Activated T-helper 17 cell treated with anti-CD3 and anti-CD28 coated beads, Interleukin-2, amount 50 U/mL, for 72 hours (primary cell): ENCODE results near the gene TELO2. TPM values are rescaled to one million over a fixed set of nuclear protein-coding genes. Genes with fewer than 3 reads are reported as not detected.

Experiments used
- ATAC-seq: fragments of 150-1000 bp; cut with Tn5 transposase; replicated peaks from 2 replicates; pipeline ENCODE4 v1.10.0; 2021; ENCODE audit warnings: mild to moderate bottlenecking, moderate library complexity
- H3K27ac Mint-ChIP-seq: one replicate; pipeline ENCODE4 v1.8.0; 2022; ENCODE audit warnings: mixed read lengths
- H3K27me3 Mint-ChIP-seq: one replicate; pipeline ENCODE4 v1.8.0; 2022; ENCODE audit warnings: mixed read lengths
- H3K36me3 Mint-ChIP-seq: one replicate; pipeline ENCODE4 v1.8.0; 2022; ENCODE audit warnings: low read depth, mild to moderate bottlenecking, mixed read lengths
- H3K4me1 Mint-ChIP-seq: one replicate; pipeline ENCODE4 v1.8.0; 2022; ENCODE audit warnings: mixed read lengths
- H3K4me3 Mint-ChIP-seq: one replicate; pipeline ENCODE4 v1.8.0; 2022; ENCODE audit warnings: mild to moderate bottlenecking, mixed read lengths
- H3K9me3 Mint-ChIP-seq: one replicate; pipeline ENCODE4 v1.8.0; 2022; ENCODE audit warnings: mixed read lengths
- total RNA-seq, 2 donors: library from RNA; stranded (reverse); gene quantifications; one replicate each; pipeline ENCODE4 v1.2.3, GENCODE V29; 2022

TELO2 gene
- total RNA-seq, 2 donors from 2014 or later = 49.2 to 67.9 TPM

GRCh38 chr16:1508494-1509187, 15.5 kb downstream of the TELO2 start:
- Mint-ChIP-seq H3K4me3 (no peak overlapping the region), H3K27me3 (no peaks in the 10 kb centered on the region), H3K27ac (no peak overlapping the region), H3K4me1 (no peaks in the 10 kb centered on the region), H3K36me3 (peaks cover 27% of the 10 kb centered on the region), H3K9me3 (no peaks in the 10 kb centered on the region)
- no peak for ATAC-seq

GRCh38 chr16:1509307-1510221, 16.4 kb downstream of the TELO2 start:
- no peak for ATAC-seq
- Mint-ChIP-seq H3K4me3 (no peak overlapping the region), H3K27ac (no peak overlapping the region), H3K36me3 (peaks cover 24% of the 10 kb centered on the region), H3K27me3 (no peaks in the 10 kb centered on the region), H3K4me1 (no peaks in the 10 kb centered on the region), H3K9me3 (no peaks in the 10 kb centered on the region)

GRCh38 chr16:1510272-1510671, 17.1 kb downstream of the TELO2 start:
- ATAC-seq = no peak
- Mint-ChIP-seq H3K4me3 (no peak overlapping the region), H3K27ac (no peak overlapping the region), H3K36me3 (peaks cover 24% of the 10 kb centered on the region), H3K9me3 (no peaks in the 10 kb centered on the region), H3K4me1 (no peaks in the 10 kb centered on the region), H3K27me3 (no peaks in the 10 kb centered on the region)

GRCh38 chr16:1510941-1511351, 17.8 kb downstream of the TELO2 start:
- Mint-ChIP-seq H3K36me3 (peaks cover 24% of the 10 kb centered on the region), H3K27ac (no peak overlapping the region), H3K4me1 (no peaks in the 10 kb centered on the region), H3K27me3 (no peaks in the 10 kb centered on the region), H3K4me3 (no peak overlapping the region), H3K9me3 (no peaks in the 10 kb centered on the region)
- ATAC-seq = no peak

- H3K27ac Mint-ChIP-seq = no peak overlapping the region
- no peaks in the 10 kb centered on the region for H3K4me1 Mint-ChIP-seq
- ATAC-seq = no peak
- no peaks in the 10 kb centered on the region for H3K9me3 Mint-ChIP-seq
- no peaks in the 10 kb centered on the region for H3K27me3 Mint-ChIP-seq
- H3K4me3 Mint-ChIP-seq = no peak overlapping the region
- peaks cover 24% of the 10 kb centered on the region for H3K36me3 Mint-ChIP-seq
These were observed 18.8 kb downstream of the TELO2 start for GRCh38 chr16:1511662-1512569.

GRCh38 chr16:1512774-1513173, 19.6 kb downstream of the TELO2 start:
- Mint-ChIP-seq H3K4me1 (no peaks in the 10 kb centered on the region), H3K27me3 (no peaks in the 10 kb centered on the region), H3K4me3 (no peak overlapping the region), H3K9me3 (no peaks in the 10 kb centered on the region), H3K27ac (no peak overlapping the region), H3K36me3 (peaks cover 21% of the 10 kb centered on the region)
- no peak for ATAC-seq

GRCh38 chr16:1514507-1514906, 21.3 kb downstream of the TELO2 start:
- no peaks in the 10 kb centered on the region for H3K9me3 Mint-ChIP-seq
- H3K27me3 Mint-ChIP-seq = no peaks in the 10 kb centered on the region
- ATAC-seq = no peak
- H3K4me1 Mint-ChIP-seq = no peaks in the 10 kb centered on the region
- peak overlapping the region; percentile 72 for H3K27ac Mint-ChIP-seq
- H3K4me3 Mint-ChIP-seq = no peak overlapping the region
- peaks cover 21% of the 10 kb centered on the region for H3K36me3 Mint-ChIP-seq

GRCh38 chr16:1518626-1519135, 25.5 kb downstream of the TELO2 start:
- Mint-ChIP-seq H3K4me1 (no peaks in the 10 kb centered on the region), H3K27me3 (no peaks in the 10 kb centered on the region), H3K9me3 (no peaks in the 10 kb centered on the region), H3K27ac (no peak overlapping the region), H3K4me3 (no peak overlapping the region), H3K36me3 (no peaks in the 10 kb centered on the region)
- ATAC-seq = no peak

GRCh38 chr16:1519831-1520230, 26.7 kb downstream of the TELO2 start:
- Mint-ChIP-seq H3K36me3 (no peaks in the 10 kb centered on the region), H3K4me3 (no peak overlapping the region), H3K27me3 (no peaks in the 10 kb centered on the region), H3K9me3 (no peaks in the 10 kb centered on the region), H3K4me1 (no peaks in the 10 kb centered on the region), H3K27ac (no peak overlapping the region)
- ATAC-seq = no peak

GRCh38 chr16:1520461-1520860, 27.3 kb downstream of the TELO2 start:
- H3K36me3 Mint-ChIP-seq = no peaks in the 10 kb centered on the region
- no peak overlapping the region for H3K27ac Mint-ChIP-seq
- H3K4me3 Mint-ChIP-seq = no peak overlapping the region
- H3K9me3 Mint-ChIP-seq = no peaks in the 10 kb centered on the region
- ATAC-seq = no peak
- no peaks in the 10 kb centered on the region for H3K27me3 Mint-ChIP-seq
- H3K4me1 Mint-ChIP-seq = no peaks in the 10 kb centered on the region

GRCh38 chr16:1523581-1524245, 30.6 kb downstream of the TELO2 start:
- Mint-ChIP-seq H3K4me3 (no peak overlapping the region), H3K36me3 (no peaks in the 10 kb centered on the region), H3K9me3 (no peaks in the 10 kb centered on the region), H3K27me3 (no peaks in the 10 kb centered on the region), H3K4me1 (no peaks in the 10 kb centered on the region), H3K27ac (no peak overlapping the region)
- ATAC-seq = no peak

- H3K27me3 Mint-ChIP-seq = no peaks in the 10 kb centered on the region
- H3K4me1 Mint-ChIP-seq = no peaks in the 10 kb centered on the region
- ATAC-seq = no peak
- no peaks in the 10 kb centered on the region for H3K9me3 Mint-ChIP-seq
- H3K36me3 Mint-ChIP-seq = no peaks in the 10 kb centered on the region
- no peak overlapping the region for H3K27ac Mint-ChIP-seq
- no peak overlapping the region for H3K4me3 Mint-ChIP-seq
These were observed 31.2 kb downstream of the TELO2 start for GRCh38 chr16:1524366-1524765.

GRCh38 chr16:1525871-1526607, 32.9 kb downstream of the TELO2 start:
- Mint-ChIP-seq H3K4me1 (no peaks in the 10 kb centered on the region), H3K36me3 (no peaks in the 10 kb centered on the region), H3K9me3 (no peaks in the 10 kb centered on the region), H3K27ac (no peak overlapping the region), H3K27me3 (no peaks in the 10 kb centered on the region), H3K4me3 (peak overlapping the region; percentile 42)
- peak; percentile 45 for ATAC-seq
